ENCODE data around the gene TRAPPC3L.

TRAPPC3L gene

DNA sequence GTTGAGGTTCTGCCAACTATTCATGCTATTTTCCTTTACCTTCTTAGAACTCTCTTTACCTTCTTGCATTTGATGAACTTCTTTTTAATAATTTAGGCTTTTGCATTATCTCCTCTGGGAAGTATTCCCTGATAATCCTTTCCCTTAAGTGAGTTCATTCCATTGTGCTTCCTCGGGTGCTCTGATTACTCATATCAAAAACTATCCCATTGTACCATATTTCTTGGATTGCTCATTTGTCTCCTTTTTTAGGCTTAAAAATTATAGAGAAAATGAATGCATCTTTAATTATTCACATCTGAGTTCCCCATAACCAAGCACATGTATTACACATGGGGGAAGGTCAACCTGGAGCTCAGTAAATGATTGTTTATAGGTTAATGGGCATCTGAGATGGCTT, 10.6 kb upstream of the TRAPPC3L start:
- Histone ChIP-seq H3K4me3 (ENCODE audit: low read depth in 1 of 2, low read length in 2 of 2) (no peak overlapping the region), H3K9ac (ENCODE audit: low read length) (no peak overlapping the region), H3K27me3 (ENCODE audit: control insufficient read depth in 1 of 2, insufficient read depth in 2 of 2, low read length in 2 of 2) (no peaks in the 10 kb centered on the region), H3K9me3 (ENCODE audit: low read length) (no peaks in the 10 kb centered on the region), H3K36me3 (ENCODE audit: insufficient read depth, low read length) (no peaks in the 10 kb centered on the region), H3K27ac (ENCODE audit: low read depth, low read length) (no peak overlapping the region), H3K4me1 (ENCODE audit: insufficient read depth, low read length) (peaks cover 5% of the 10 kb centered on the region)

DNA sequence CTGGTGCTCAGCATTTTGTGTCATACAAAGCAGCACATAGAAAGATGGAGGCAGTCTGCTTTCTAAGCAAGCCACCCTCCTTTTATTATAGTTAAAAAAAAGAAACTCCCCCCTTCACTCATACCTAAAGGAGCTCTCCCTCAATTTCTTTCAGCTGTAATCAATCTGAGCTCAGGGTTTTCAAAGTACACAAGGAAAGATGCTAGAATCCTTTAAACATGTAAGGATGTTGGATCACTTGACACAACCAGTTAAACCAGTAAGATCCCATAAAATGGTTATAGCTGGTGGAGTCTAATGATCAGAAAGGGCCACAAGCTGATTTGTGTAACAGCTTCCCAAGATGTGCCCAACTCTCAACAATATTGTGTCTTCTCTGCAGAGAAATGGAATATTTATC, 8.0 kb upstream of the TRAPPC3L start, which contains the start of gene CALHM4:
Gene CALHM4 (plus strand): TSS at position 301 of the 400 bp plus-strand sequence. CDS start 43 bp downstream, at position 344.
- no peak within 1 kb of the TSS for H3K9ac ChIP-seq (ENCODE audit: low read length)

DNA sequence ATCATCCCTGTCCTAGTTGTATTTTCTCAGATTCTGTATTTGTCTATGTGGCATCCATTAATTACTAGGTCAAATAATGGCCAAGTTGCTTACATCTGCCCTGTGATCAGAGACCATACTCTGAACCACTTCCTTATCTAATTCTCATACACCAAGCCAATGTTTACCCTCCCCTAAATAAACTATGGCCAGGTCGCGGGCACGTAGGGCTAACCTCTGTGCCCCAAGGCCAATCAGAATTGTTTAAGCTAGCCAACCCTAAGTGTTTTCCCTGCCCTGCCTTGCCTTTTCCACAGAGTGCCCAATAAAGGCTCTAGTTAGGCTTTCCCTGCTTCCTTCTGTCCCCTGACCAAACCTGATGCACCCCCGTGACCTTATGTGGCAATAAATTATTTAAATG, 5.3 kb upstream of the TRAPPC3L start:
- no peak overlapping the region for H3K9ac ChIP-seq (ENCODE audit: low read length)
- H3K36me3 ChIP-seq (ENCODE audit: insufficient read depth, low read length): no peaks in the 10 kb centered on the region
- no peaks in the 10 kb centered on the region for H3K27me3 ChIP-seq (ENCODE audit: control insufficient read depth in 1 of 2, insufficient read depth in 2 of 2, low read length in 2 of 2)
- no peaks in the 10 kb centered on the region for H3K9me3 ChIP-seq (ENCODE audit: low read length)
- H3K27ac ChIP-seq (ENCODE audit: low read depth, low read length): no peak overlapping the region
- no peak overlapping the region for H3K4me3 ChIP-seq (ENCODE audit: low read depth in 1 of 2, low read length in 2 of 2)
- no peaks in the 10 kb centered on the region for H3K4me1 ChIP-seq (ENCODE audit: insufficient read depth, low read length)

More for the DNA sequence above, 8.0 kb upstream of the TRAPPC3L start, which contains the start of gene CALHM4:
- no peak within 1 kb of the TSS for H3K27ac ChIP-seq (ENCODE audit: low read depth, low read length)
- H3K36me3 ChIP-seq (ENCODE audit: insufficient read depth, low read length): no peaks in the 10 kb centered on the region
- H3K27me3 ChIP-seq (ENCODE audit: control insufficient read depth in 1 of 2, insufficient read depth in 2 of 2, low read length in 2 of 2): no peaks in the 10 kb centered on the region
- no peaks in the 10 kb centered on the region for H3K4me1 ChIP-seq (ENCODE audit: insufficient read depth, low read length)
- H3K4me3 ChIP-seq (ENCODE audit: low read depth in 1 of 2, low read length in 2 of 2): no peak within 1 kb of the TSS
- no peaks in the 10 kb centered on the region for H3K9me3 ChIP-seq (ENCODE audit: low read length)

DNA sequence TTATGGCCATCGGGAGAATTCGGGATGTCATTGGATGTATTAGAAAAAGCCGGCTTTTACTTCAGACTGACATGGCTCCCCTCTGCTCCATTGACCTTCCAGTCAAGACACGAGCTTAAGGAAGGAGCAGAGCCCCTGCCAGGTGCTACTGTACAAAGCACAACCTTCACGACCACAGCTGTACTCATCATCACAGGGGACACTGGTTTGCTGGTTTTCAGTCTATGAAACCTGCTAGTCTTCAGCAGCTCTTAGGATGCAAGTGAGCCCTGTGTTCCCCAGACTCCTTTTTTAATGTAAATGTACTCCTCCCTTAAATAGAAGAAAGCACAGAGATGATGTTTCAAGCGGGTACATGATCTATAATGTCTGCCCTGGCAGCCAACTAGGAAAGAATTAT, 1.9 kb upstream of the TRAPPC3L start:
- H3K9ac ChIP-seq (ENCODE audit: low read length): no peak overlapping the region
- H3K36me3 ChIP-seq (ENCODE audit: insufficient read depth, low read length): no peaks in the 10 kb centered on the region
- no peak overlapping the region for H3K27ac ChIP-seq (ENCODE audit: low read depth, low read length)
- H3K9me3 ChIP-seq (ENCODE audit: low read length): no peaks in the 10 kb centered on the region
- no peaks in the 10 kb centered on the region for H3K27me3 ChIP-seq (ENCODE audit: control insufficient read depth in 1 of 2, insufficient read depth in 2 of 2, low read length in 2 of 2)
- H3K4me3 ChIP-seq (ENCODE audit: low read depth in 1 of 2, low read length in 2 of 2): no peak overlapping the region
- no peaks in the 10 kb centered on the region for H3K4me1 ChIP-seq (ENCODE audit: insufficient read depth, low read length)

DNA sequence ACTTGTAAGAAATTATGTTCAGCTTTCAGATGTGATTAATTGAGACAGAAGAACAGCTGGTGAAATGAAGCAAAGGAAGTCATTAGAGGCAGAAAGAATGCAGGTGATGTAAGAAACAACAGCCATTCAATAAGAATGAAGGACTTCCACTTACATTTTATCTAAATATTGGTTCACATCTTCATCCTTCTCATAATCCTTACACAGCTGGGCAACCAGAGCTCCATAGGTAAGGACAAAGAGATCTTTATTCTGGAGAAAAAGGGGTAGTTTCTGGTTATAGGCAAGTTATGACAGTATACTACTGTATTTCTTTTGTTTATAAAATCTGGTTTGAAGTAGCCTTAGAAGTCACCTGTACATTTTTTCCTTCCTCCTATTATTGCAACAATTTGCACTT, 2.3 kb downstream of the TRAPPC3L start:
- Histone ChIP-seq H3K27me3 (ENCODE audit: control insufficient read depth in 1 of 2, insufficient read depth in 2 of 2, low read length in 2 of 2) (no peaks in the 10 kb centered on the region), H3K4me3 (ENCODE audit: low read depth in 1 of 2, low read length in 2 of 2) (no peak overlapping the region), H3K9me3 (ENCODE audit: low read length) (no peaks in the 10 kb centered on the region)

DNA sequence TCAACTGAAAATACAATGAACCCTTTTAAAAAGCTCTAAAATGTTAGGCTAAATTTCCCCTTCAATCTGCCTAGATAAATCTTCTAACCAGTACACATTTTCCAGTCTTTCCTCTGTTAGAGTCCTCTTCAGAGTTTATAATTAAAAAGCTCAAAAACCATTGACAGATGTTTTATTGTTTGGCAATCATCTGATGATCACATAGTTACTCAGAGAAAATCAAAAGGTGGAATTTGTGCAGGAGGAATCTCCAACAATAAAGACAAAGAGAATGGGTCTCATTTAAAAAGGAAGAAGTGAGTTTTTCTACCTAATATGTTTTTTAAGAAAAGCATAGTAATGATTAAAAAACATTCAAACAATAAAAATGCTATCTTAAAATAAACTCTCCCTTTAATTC, 3.1 kb downstream of the TRAPPC3L start:
- no peaks in the 10 kb centered on the region for H3K36me3 ChIP-seq (ENCODE audit: insufficient read depth, low read length)
- no peak overlapping the region for H3K27ac ChIP-seq (ENCODE audit: low read depth, low read length)
- no peaks in the 10 kb centered on the region for H3K4me1 ChIP-seq (ENCODE audit: insufficient read depth, low read length)
- H3K4me3 ChIP-seq (ENCODE audit: low read depth in 1 of 2, low read length in 2 of 2): no peak overlapping the region
- no peak overlapping the region for H3K9ac ChIP-seq (ENCODE audit: low read length)
- H3K27me3 ChIP-seq (ENCODE audit: control insufficient read depth in 1 of 2, insufficient read depth in 2 of 2, low read length in 2 of 2): no peaks in the 10 kb centered on the region
- no peaks in the 10 kb centered on the region for H3K9me3 ChIP-seq (ENCODE audit: low read length)

More for the DNA sequence above, 2.3 kb downstream of the TRAPPC3L start:
- Histone ChIP-seq H3K4me1 (ENCODE audit: insufficient read depth, low read length) (no peaks in the 10 kb centered on the region), H3K27ac (ENCODE audit: low read depth, low read length) (no peak overlapping the region), H3K36me3 (ENCODE audit: insufficient read depth, low read length) (no peaks in the 10 kb centered on the region), H3K9ac (ENCODE audit: low read length) (no peak overlapping the region)

DNA sequence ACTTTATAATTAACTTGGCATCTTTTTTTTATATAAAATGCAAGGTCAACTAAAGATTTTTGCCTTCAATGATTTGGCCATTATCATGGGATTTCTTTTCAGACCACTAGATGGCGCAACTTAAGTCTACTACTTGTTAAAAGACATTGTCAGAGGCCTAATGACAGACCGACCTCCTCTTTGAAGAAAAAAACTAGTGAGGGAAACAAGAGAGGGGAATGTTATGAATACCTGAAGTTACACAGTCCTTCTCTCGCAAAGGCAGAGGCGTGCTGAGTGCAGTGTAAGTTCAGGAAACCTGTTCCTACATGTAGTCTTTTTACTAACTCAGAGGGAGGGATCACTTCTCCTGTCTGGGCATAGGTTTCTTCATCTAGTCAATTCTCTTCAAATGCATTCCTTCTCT, 9.3 kb downstream of the TRAPPC3L start:
- Histone ChIP-seq H3K9ac (ENCODE audit: low read length) (no peak overlapping the region), H3K27me3 (ENCODE audit: control insufficient read depth in 1 of 2, insufficient read depth in 2 of 2, low read length in 2 of 2) (no peaks in the 10 kb centered on the region)

DNA sequence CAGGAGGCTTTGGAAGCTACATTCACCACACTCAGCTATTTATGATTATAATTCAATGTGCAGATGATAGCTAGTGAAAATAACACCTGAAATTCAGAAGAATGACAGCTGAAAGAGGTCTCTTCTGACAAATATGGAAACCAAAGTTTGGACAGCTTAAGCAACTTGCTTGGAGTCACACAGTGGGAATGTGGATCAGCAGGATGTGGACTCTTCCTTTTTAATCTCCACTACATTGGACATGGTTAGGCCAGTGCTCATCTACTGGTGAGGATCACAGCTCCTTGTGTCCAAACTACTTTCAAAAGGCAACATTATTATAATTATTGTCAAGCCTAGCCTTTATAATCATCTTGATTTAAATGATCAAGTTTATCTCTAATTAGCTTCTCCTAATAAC, 10.4 kb downstream of the TRAPPC3L start:
- Histone ChIP-seq H3K9ac (ENCODE audit: low read length) (no peak overlapping the region), H3K9me3 (ENCODE audit: low read length) (no peaks in the 10 kb centered on the region), H3K27ac (ENCODE audit: low read depth, low read length) (no peak overlapping the region), H3K27me3 (ENCODE audit: control insufficient read depth in 1 of 2, insufficient read depth in 2 of 2, low read length in 2 of 2) (no peaks in the 10 kb centered on the region), H3K4me1 (ENCODE audit: insufficient read depth, low read length) (no peaks in the 10 kb centered on the region), H3K4me3 (ENCODE audit: low read depth in 1 of 2, low read length in 2 of 2) (no peak overlapping the region), H3K36me3 (ENCODE audit: insufficient read depth, low read length) (no peaks in the 10 kb centered on the region)

More for the DNA sequence above, 9.3 kb downstream of the TRAPPC3L start:
- Histone ChIP-seq H3K27ac (ENCODE audit: low read depth, low read length) (no peak overlapping the region), H3K4me1 (ENCODE audit: insufficient read depth, low read length) (no peaks in the 10 kb centered on the region), H3K4me3 (ENCODE audit: low read depth in 1 of 2, low read length in 2 of 2) (no peak overlapping the region), H3K36me3 (ENCODE audit: insufficient read depth, low read length) (no peaks in the 10 kb centered on the region), H3K9me3 (ENCODE audit: low read length) (no peaks in the 10 kb centered on the region)

DNA sequence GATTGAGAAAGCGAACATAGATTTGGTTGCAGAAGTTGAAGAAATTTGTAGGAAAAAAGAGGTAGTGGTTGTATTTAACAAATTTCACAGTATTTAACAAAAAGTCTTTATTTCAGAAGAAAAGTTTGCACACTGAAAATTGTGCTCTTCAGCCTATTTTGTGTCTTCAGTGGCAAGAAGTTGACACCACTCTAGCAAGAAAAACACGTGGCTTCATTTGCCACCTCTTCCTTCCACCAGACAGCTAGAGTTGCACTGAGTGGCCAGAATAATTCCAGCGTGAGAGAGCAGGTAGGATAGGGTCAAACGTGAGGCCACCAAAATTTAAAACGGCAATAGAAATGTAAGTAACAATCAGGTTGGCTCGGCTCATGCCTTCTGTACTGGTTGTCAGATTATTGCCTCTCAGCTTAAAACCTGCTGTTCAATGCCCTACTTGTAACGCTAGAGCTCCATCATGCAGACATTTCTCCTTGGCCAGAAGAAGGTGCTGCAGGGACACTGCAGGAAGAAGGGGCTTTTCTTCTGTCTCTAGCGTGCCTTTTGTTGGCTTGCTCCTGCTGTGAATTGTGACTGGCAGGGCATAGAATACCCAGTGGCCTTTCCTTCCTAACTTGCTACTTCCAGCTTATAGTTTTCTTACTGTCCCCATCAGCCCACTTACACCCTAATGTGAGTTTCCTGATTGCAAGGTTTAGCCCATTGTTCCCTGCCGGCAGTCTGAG, 12.1 kb downstream of the TRAPPC3L start:
- no peaks in the 10 kb centered on the region for H3K4me1 ChIP-seq (ENCODE audit: insufficient read depth, low read length)
- H3K27ac ChIP-seq (ENCODE audit: low read depth, low read length): no peak overlapping the region
- H3K9ac ChIP-seq (ENCODE audit: low read length): no peak overlapping the region
- no peak overlapping the region for H3K4me3 ChIP-seq (ENCODE audit: low read depth in 1 of 2, low read length in 2 of 2)
- no peaks in the 10 kb centered on the region for H3K36me3 ChIP-seq (ENCODE audit: insufficient read depth, low read length)
- H3K9me3 ChIP-seq (ENCODE audit: low read length): no peaks in the 10 kb centered on the region
- no peaks in the 10 kb centered on the region for H3K27me3 ChIP-seq (ENCODE audit: control insufficient read depth in 1 of 2, insufficient read depth in 2 of 2, low read length in 2 of 2)

DNA sequence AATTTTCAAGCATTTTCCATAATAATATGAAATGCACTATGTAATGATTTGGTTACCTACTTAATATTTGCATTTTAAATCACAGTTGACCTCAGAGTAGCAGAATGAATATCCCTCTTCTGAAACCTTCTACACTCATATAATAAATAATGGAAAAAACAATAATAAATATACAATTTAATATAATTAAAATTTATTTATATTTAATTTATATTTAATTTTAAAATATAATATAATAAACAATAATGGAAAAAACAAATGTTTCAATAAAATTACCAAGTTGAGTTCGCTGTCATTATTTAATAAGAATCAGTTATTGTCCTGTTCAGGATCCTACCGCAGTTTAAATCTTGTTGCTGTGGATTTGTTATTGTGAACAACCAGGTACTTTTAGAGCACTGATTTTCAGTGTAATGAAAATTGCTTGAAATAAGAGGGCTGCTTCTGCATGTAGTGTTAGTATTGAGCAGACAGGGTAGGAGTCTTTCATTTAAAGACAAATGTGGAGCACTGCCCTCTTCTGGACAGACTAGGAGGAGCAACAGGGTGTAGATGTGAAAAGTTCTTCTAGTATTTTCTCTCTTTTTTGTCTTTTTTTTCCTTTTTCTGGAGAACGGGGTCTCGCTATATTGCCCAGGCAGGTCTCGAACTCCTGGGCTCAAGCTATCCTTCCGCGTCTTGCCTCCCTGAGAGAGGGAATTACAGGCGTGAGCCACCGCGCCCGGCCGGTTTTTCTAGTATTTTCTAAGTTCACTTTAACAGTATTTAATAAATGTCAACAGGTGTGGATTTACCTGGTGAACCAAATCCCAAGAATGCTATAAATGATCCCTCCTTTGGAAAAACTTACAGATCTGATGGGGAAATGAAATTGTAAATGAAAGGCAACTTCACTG, 13.6 kb downstream of the TRAPPC3L start:
- Histone ChIP-seq H3K9ac (ENCODE audit: low read length) (no peak overlapping the region), H3K36me3 (ENCODE audit: insufficient read depth, low read length) (no peaks in the 10 kb centered on the region), H3K27ac (ENCODE audit: low read depth, low read length) (no peak overlapping the region), H3K4me1 (ENCODE audit: insufficient read depth, low read length) (no peaks in the 10 kb centered on the region), H3K9me3 (ENCODE audit: low read length) (no peaks in the 10 kb centered on the region), H3K27me3 (ENCODE audit: control insufficient read depth in 1 of 2, insufficient read depth in 2 of 2, low read length in 2 of 2) (no peaks in the 10 kb centered on the region), H3K4me3 (ENCODE audit: low read depth in 1 of 2, low read length in 2 of 2) (no peak overlapping the region)

DNA sequence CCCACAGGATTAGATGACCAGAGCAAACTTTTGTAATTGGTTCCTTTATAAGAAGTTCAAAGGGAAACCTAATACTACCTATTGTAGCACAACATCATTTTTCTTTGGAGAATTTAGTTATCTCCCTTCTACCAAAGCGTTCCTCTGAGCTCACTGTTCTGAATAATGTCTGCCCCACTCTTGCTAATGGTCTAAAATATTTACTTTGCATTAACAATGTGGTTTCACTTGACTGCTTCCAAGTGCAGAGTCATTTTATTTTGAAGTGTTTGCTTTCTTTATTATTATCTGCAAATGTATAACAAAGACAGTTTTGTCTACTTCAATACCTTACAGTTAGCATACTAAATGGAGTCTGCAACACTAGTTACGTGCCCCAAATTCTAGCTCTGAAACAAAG, 15.0 kb downstream of the TRAPPC3L start:
- no peak overlapping the region for H3K4me3 ChIP-seq (ENCODE audit: low read depth in 1 of 2, low read length in 2 of 2)

More for the DNA sequence above, 15.0 kb downstream of the TRAPPC3L start:
- Histone ChIP-seq H3K9me3 (ENCODE audit: low read length) (no peaks in the 10 kb centered on the region), H3K27me3 (ENCODE audit: control insufficient read depth in 1 of 2, insufficient read depth in 2 of 2, low read length in 2 of 2) (no peaks in the 10 kb centered on the region), H3K9ac (ENCODE audit: low read length) (no peak overlapping the region), H3K27ac (ENCODE audit: low read depth, low read length) (no peak overlapping the region), H3K4me1 (ENCODE audit: insufficient read depth, low read length) (no peaks in the 10 kb centered on the region), H3K36me3 (ENCODE audit: insufficient read depth, low read length) (no peaks in the 10 kb centered on the region)

Data from muscle layer of colon (tissue), 2 donors.